GM12878 (cell line): ENCODE measurements around the gene EVI5L. TPM values are rescaled to one million over a fixed set of nuclear protein-coding genes. Genes with fewer than 3 reads are reported as not detected.

Experiments
- ATAC-seq: fragments of 200-7000 bp; cut with Tn5 transposase; 3 replicates; pipeline ENCODE4 v1.9.1; 2020; ENCODE audit warnings: mild to moderate bottlenecking, moderate library complexity
- BruUV-seq: library from RNA; stranded (reverse); fragments of 400-500 nt; replicated peaks from 2 replicates; lab custom pipeline; 2021; lab: Mats Ljungman, UMichigan
- CTCF ChIA-PET: fragments of 300-600 bp; sonication (Branson Sonifier 250); formaldehyde crosslinking; extraction: SDS; loops from one replicate; lab custom pipeline; 2021; ENCODE audit warnings: inconsistent platforms; lab: Yijun Ruan, JAX
- POLR2A ChIA-PET: fragments of 350-600 bp; formaldehyde crosslinking; extraction: SDS; loops from one replicate; lab custom pipeline; 2021; ENCODE audit warnings: inconsistent platforms; lab: Charles Lee
- RAD21 ChIA-PET: fragments of 300-600 bp; sonication (Branson Sonifier 250); formaldehyde crosslinking; loops from one replicate; lab custom pipeline; 2023; ENCODE audit warnings: antibody characterized with exemption; ENCODE audit not compliant: unreplicated experiment; lab: Charles Lee
- SMC1A ChIA-PET: fragments of 300-600 bp; sonication (Branson Sonifier 250); formaldehyde crosslinking; loops from one replicate; lab custom pipeline; 2023; ENCODE audit not compliant: unreplicated experiment, uncharacterized antibody; lab: Charles Lee
- DNase-seq: peaks from one replicate; pipeline ENCODE4 v3.0.0-alpha.2; 2011; ENCODE audit warnings: low read depth, low spot score
- FAIRE-seq: peaks from 3 replicates; lab custom pipeline; 2011; peaks lifted over from hg19 to GRCh38; lab: Jason Lieb, UNC
- H2AFZ ChIP-seq: 2 replicates; pipeline ENCODE4 v1.6.0; 2011; ENCODE audit warnings: low read depth, low read length, control low read depth; ENCODE audit not compliant: control insufficient read depth
- H3K27ac ChIP-seq: 2 replicates; pipeline ENCODE4 v1.5.1; 2011; ENCODE audit warnings: control low read depth; ENCODE audit not compliant: control insufficient read depth, insufficient read depth
- H3K27me3 ChIP-seq, 2 experiments: replicated peaks in 1 of 2; 2 replicates each; pipeline versions ENCODE4 v1.6.0 to v1.6.1; 2011; ENCODE audit warnings: low read length in 1 of 2; ENCODE audit not compliant: control insufficient read depth in 2 of 2, insufficient read depth in 2 of 2
- H3K36me3 ChIP-seq, 2 experiments: 2 replicates each; pipeline ENCODE4 v1.5.1; 2011; ENCODE audit warnings: low read length in 1 of 2; ENCODE audit not compliant: control insufficient read depth in 2 of 2, insufficient read depth in 2 of 2
- H3K4me1 ChIP-seq: 2 replicates; pipeline ENCODE4 v1.6.1; 2011; ENCODE audit warnings: mild to moderate bottlenecking, low read length, moderate library complexity, mixed read lengths; ENCODE audit not compliant: control insufficient read depth, insufficient read depth
- H3K4me2 ChIP-seq: 2 replicates; pipeline ENCODE4 v1.6.0; 2011; ENCODE audit warnings: control low read depth; ENCODE audit not compliant: control insufficient read depth, insufficient read depth
- H3K4me3 ChIP-seq: fragments of 200-600 bp; sonication (generic); 2 replicates; pipeline ENCODE4 v1.5.1; 2016
- H3K79me2 ChIP-seq: 2 replicates; pipeline ENCODE4 v1.6.0; 2011; ENCODE audit warnings: low read length; ENCODE audit not compliant: control insufficient read depth, insufficient read depth
- H3K9ac ChIP-seq: 2 replicates; pipeline ENCODE4 v1.8.0; 2011; ENCODE audit warnings: low read length, control low read depth, mixed read lengths; ENCODE audit not compliant: control insufficient read depth, insufficient read depth
- H3K9me3 ChIP-seq: replicated peaks from 3 replicates; pipeline ENCODE4 v1.5.1; 2011; ENCODE audit warnings: mild to moderate bottlenecking, low read length; ENCODE audit not compliant: control insufficient read depth, insufficient read depth
- H4K20me1 ChIP-seq: 2 replicates; pipeline ENCODE4 v1.6.0; 2011; ENCODE audit not compliant: control insufficient read depth, insufficient read depth
- BCL11A ChIP-seq: IDR thresholded peaks from 2 replicates; pipeline ENCODE4 v1.6.1; 2011; ENCODE audit warnings: low read depth, low read length
- EED ChIP-seq: sonication (generic); IDR thresholded peaks from 2 replicates; pipeline ENCODE4 v1.6.1; 2016; ENCODE audit warnings: antibody characterized with exemption, low read depth
- POLR2A ChIP-seq: IDR thresholded peaks from 2 replicates; pipeline ENCODE4 v1.6.1; 2011; ENCODE audit warnings: low read depth, mild to moderate bottlenecking, low read length
- WGBS: methylation state at CpG from one replicate; pipeline ENCODE4 v1.1.6; 2016; ENCODE audit warnings: low lambda C conversion rate; ENCODE audit not compliant: insufficient replicate concordance, insufficient coverage; ENCODE audit errors: missing lambda C conversion rate; 5-methylcytosine and 5-hydroxymethylcytosine counted together
- in situ Hi-C: fragments of 300-500 bp; cut with MboI; formaldehyde crosslinking; loops from 9 replicates; pipeline ENCODE4 v1.14.3; 2018; ENCODE audit warnings: mixed read lengths
- intact Hi-C: fragments of 100-400 bp; cut with micrococcal nuclease; formaldehyde crosslinking; loops from one replicate; pipeline ENCODE4 v1.14.2; 2022; ENCODE audit not compliant: unreplicated experiment
- polyA plus RNA-seq, 11 experiments: library from polyadenylated mRNA; depleted of rRNA in 4 of 11; unstranded in 6 of 11; stranded (reverse) in 5 of 11; fragments of >200 nt; fragmentation: Nextera tagmentation in 4 of 11; fragmentation: Illumina TruSeq in 1 of 11; extraction: Ambion mirVana in 4 of 11; extraction: Trizol in 1 of 11; gene quantifications; 1 replicate in 1 of 11; 2 replicates in 10 of 11; pipeline versions ENCODE4 v1.2.1 to v1.2.3, GENCODE V29; 2011 to 2016; ENCODE audit warnings: inconsistent platforms in 2 of 11, missing spikeins in 2 of 11, low read depth in 1 of 11
- total RNA-seq, 4 experiments: library from RNA; depleted of rRNA in 3 of 4; stranded (reverse); fragments of >200 nt in 3 of 4; fragmentation: Illumina TruSeq in 1 of 4; extraction: Trizol in 1 of 4; gene quantifications; 2 replicates each; pipeline versions ENCODE4 v1.2.1 to v1.2.3, GENCODE V29; 2013 to 2021

Gene EVI5L
- total and polyA plus RNA-seq, 10 of the 15 experiments (the other 5 are each of a cell fraction or from before 2014, with no cell fraction given), result 0.23 to 13.8 (median 5.0) TPM

- no peak overlapping the region for H3K4me3 ChIP-seq
- H3K27ac ChIP-seq, result no peak overlapping the region
- no peak overlapping the region for H2AFZ ChIP-seq
- no peak overlapping the region for H3K9ac ChIP-seq
- no peaks in the 10 kb centered on the region for H3K9me3 ChIP-seq
- TF ChIP-seq EED (no peak), POLR2A (0 out of 2 replicates have a peak, but pooled peaks have one; percentile 6)
- H3K27me3 ChIP-seq, result peaks cover 4 to 5% of the 10 kb centered on the region in 2 experiments; a peak in 3 of 4 replicates
- in situ Hi-C loops, result no loop called here
- CTCF ChIA-PET, result no interaction called here
- WGBS, result 94% methylated on average over 18 of the region's 31 CpGs
- ATAC-seq (no peak), DNase-seq (no peak), FAIRE-seq (no peak)
- peaks cover 3% of the 10 kb centered on the region for H3K79me2 ChIP-seq
- BruUV-seq, result no TSS peak
- peaks cover 0 to 15% of the 10 kb centered on the region in 2 experiments; a peak in 3 of 4 replicates for H3K36me3 ChIP-seq
- no peaks in the 10 kb centered on the region for H3K4me1 ChIP-seq
- POLR2A ChIA-PET, result no interaction called here
- RAD21 ChIA-PET, result interaction anchor here (0.6 to 1.2 kb wide), 3 partner anchors 8 to 616 kb away, joined by 3 to 4 read pairs (median 3); partner anchors contain the start of gene SNAPC2
- H4K20me1 ChIP-seq, result no peaks in the 10 kb centered on the region
- SMC1A ChIA-PET, result no interaction called here
- H3K4me2 ChIP-seq, result no peak overlapping the region
- intact Hi-C loops, result no loop called here
These were observed 82.2 kb downstream of the EVI5L start for GRCh38 chr19:7912144-7912696.

GRCh38 chr19:7912697-7913564 lies 82.9 kb downstream of the EVI5L start:
- H3K36me3 ChIP-seq, result peaks cover 0 to 14% of the 10 kb centered on the region in 2 experiments; a peak in 3 of 4 replicates
- no peaks in the 10 kb centered on the region for H3K4me1 ChIP-seq
- H3K79me2 ChIP-seq, result no peaks in the 10 kb centered on the region; the same call in 1 of the 2 replicates
- TF ChIP-seq POLR2A (peak; percentile 33; the same call in 1 of the 2 replicates), BCL11A (no peak)
- ChIA-PET CTCF (no interaction called here), SMC1A (no interaction called here), RAD21 (interaction anchor here (0.6 kb wide), 1 partner anchor 617 kb away, joined by 3 read pairs; no protein-coding TSS in a partner anchor), POLR2A (no interaction called here)
- H2AFZ ChIP-seq, result no peak overlapping the region
- H3K27me3 ChIP-seq, result peaks cover 8 to 10% of the 10 kb centered on the region in 2 experiments
- no peaks in the 10 kb centered on the region for H4K20me1 ChIP-seq
- DNase-seq (no peak), ATAC-seq (no peak), FAIRE-seq (no peak)
- WGBS, result 94% methylated on average over 34 of the region's 39 CpGs
- no TSS peak for BruUV-seq
- in situ Hi-C loops (no loop called here), intact Hi-C loops (no loop called here)
- no peak overlapping the region for H3K4me3 ChIP-seq
- no peaks in the 10 kb centered on the region for H3K9me3 ChIP-seq
- no peak overlapping the region for H3K9ac ChIP-seq
- H3K27ac ChIP-seq, result no peak overlapping the region
- no peak overlapping the region for H3K4me2 ChIP-seq
